Measurements from ENCODE around the gene CX3CR1.
"Not testable (repeated sequence)": the region's sequence is repeated elsewhere in the genome, so short reads cannot be mapped to it uniquely, and the experiment has no call there.

The CX3CR1 gene, protein sequence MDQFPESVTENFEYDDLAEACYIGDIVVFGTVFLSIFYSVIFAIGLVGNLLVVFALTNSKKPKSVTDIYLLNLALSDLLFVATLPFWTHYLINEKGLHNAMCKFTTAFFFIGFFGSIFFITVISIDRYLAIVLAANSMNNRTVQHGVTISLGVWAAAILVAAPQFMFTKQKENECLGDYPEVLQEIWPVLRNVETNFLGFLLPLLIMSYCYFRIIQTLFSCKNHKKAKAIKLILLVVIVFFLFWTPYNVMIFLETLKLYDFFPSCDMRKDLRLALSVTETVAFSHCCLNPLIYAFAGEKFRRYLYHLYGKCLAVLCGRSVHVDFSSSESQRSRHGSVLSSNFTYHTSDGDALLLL

DNA sequence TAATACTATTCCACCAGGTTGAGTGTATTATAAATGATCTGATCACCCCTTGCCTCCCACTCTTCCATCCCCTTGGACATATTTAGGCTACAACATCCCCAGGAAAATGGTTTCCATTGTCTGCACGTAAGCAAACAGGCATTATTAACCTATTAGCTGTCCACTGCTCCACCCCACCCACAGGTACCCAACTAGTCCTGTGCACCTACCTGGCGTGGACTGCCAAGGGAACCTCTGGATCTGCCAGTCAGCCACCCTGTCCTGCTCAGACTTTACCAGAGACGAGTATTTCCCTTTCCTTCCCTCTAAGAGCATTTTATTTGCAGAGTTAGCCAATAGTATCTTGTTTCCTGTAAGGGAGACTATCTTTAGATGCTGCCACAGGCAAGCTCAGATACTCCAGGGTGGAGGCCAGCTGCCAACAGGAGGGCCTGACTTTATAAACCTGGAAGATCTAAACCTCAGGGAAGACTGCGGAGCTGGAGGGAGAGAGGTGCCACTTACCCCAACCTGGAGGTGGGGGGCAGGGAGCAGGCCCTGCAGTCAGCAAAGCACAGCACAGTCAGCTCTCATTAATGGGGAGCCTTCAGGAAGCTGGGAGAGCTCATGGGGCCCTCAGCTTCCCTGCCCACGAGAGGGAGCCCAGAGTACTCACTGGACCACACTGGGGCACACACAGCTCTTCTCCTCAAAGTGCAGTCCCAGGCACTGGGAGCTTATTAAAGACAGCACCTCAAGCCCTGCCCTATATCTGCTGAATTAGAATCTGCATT lies at the start of gene CX3CR1:
Gene CX3CR1 (minus strand): TSS at position 292 of the 773 bp plus-strand sequence. CDS start 13,527 bp downstream, outside the sequence.
- no peak for DNase-seq

GRCh38 chr3:39329493-39329892 lies 49.7 kb upstream of the CX3CR1 start, which contains the start of gene CCR8:
Gene CCR8 (plus strand): TSS chr3:39329709. CDS start chr3:39332332, 2,623 bp downstream.
- DNase-seq = no peak

DNA sequence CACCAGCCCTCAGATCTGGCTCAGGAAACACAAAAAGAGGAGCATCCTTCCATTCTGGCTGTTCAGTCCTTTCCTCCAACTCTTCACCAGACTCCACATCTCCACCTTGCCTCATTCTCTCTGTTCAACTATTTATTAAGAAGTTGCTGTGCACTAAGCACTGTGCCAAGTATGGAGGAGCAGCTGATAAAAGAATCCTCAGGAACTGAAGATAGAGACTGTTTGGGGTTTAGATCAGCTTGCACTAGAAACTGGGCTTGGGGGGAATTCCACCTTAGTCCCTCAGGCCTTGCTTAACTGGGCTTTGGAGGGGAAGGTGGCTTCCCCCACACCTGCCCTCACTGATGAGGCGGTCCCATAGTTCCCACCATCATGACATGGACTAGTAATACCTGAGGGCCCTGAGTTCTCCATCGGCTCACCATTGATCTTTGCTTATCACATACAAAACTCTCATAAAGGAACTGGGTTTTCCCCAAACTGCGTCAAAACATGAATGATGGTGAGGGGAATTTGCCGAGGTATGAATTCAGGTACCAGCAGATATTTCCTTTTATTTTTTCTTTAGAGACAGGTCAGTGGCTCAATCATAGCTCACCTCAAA lies 48.0 kb upstream of the CX3CR1 start:
- no peak for DNase-seq

- DNase-seq = no peak
Observed at GRCh38 chr3:39327053-39327745, 47.4 kb upstream of the CX3CR1 start.

- DNase-seq = no peak
Observed at GRCh38 chr3:39325236-39325635, 45.4 kb upstream of the CX3CR1 start.

GRCh38 chr3:39323494-39323893 lies 43.7 kb upstream of the CX3CR1 start:
- no peak for DNase-seq

- DNase-seq = no peak
Observed at GRCh38 chr3:39322936-39323335, 43.1 kb upstream of the CX3CR1 start.

- DNase-seq = not testable (repeated sequence)
Observed at GRCh38 chr3:39322209-39322715, 42.4 kb upstream of the CX3CR1 start.

DNA sequence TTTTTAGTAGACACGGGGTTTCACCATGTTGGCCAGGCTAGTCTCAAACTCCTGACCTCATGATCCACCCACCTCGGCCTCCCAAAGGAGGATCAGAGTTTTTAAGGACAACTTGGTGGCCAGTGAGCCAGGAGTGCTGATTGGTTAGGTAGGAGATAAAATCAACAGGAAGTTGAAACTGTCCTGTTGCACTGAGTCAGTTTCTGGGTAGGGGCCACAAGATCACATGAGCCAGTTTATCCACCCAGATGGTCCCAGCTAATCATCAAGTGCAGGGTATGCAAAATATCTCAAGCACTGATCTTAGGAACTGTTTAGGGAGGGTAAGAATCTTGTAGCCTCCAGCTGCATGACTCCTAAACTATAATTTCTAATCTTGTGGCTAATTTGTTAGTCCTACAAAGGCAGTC lies 41.7 kb upstream of the CX3CR1 start:
- DNase-seq = not testable (repeated sequence)

GRCh38 chr3:39319249-39319648 lies 39.4 kb upstream of the CX3CR1 start:
- DNase-seq = no peak

- DNase-seq = no peak
Observed at GRCh38 chr3:39318301-39318700, 38.5 kb upstream of the CX3CR1 start.

DNA sequence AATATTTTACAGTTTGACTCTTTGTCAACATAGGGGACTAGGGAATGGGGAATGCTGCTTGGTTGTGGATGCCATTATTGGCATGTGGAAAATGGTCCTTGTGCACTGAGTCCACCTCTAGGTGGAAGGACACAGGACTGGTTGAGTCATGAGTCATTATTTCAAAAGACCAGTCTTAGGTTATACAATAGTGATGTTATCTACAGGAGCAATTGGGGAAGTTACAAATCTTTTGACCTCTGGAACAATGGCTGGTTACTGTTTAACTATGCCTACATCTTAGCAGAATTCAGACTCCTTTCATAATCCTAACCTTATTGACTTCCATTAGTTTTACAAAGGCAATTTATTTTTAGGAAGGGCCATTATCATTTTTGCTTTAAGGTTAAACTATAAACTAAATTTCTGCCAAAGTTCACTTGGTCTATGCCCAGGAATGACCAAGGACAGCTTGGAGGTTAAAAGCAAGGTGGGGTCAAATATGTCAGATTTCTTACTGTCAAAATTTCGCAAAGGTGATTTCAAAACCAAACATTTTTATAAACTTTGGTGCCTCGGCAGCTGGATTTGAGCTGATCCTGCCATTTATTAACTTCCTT lies 37.8 kb upstream of the CX3CR1 start:
- no peak for DNase-seq

DNA sequence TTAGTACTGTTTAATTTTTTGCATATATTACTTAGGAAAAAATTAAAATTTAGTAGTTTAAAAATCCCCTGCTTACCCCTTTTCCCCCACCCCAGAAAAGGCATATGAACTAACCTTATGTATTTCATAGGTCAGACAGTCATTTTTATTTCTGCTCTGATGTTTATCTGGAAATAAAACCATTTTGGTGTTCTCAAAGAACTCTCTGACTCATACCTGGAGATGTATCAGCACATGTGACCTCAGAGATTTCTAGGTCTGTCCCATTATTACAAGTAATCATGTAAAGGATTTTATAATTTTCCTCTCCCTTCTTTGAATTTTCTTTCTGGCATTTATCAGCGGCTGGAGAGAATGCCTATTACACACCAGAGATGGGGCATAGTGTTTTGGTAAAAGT lies 35.6 kb upstream of the CX3CR1 start:
- no peak for DNase-seq

DNA sequence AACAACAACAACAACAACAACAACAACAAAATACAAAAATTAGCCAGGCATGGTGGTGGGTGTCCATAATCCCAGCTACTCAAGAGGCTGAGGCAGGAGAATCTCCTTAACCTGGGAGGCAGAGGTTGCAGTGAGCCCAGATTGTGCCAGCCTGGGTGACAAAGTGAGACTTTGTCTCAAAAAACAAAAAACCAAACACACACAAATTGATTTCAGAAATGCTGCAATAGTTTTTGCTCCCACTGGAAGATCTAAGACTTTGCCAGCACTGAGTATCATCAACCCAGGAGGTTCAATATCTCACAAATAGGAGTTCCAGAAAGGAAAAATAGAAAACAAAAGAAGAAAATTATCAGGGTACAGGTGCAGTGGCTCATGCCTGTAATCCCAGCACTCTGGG lies 33.5 kb upstream of the CX3CR1 start:
- DNase-seq = no peak

DNA sequence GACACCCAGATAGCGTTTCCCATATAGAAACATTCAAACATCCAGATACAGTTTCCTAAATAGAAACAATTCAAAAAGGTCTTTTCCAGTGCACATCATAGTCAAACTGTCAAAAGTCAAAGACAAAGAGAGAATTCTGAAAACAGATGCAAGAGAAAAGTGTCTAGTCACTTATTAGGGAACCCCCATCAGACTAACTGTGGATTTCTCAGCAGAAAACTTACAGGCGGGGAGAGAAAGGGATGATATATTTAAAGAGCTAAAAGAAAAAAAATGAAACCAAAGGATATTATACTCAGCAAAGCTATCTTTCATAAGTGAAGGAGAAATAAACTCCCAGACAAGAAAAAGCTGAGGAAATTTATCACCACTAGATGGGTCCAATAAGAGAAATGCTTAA lies 22.3 kb upstream of the CX3CR1 start:
- no peak for DNase-seq

GRCh38 chr3:39299279-39299678 lies 19.4 kb upstream of the CX3CR1 start:
- no peak for DNase-seq

DNA sequence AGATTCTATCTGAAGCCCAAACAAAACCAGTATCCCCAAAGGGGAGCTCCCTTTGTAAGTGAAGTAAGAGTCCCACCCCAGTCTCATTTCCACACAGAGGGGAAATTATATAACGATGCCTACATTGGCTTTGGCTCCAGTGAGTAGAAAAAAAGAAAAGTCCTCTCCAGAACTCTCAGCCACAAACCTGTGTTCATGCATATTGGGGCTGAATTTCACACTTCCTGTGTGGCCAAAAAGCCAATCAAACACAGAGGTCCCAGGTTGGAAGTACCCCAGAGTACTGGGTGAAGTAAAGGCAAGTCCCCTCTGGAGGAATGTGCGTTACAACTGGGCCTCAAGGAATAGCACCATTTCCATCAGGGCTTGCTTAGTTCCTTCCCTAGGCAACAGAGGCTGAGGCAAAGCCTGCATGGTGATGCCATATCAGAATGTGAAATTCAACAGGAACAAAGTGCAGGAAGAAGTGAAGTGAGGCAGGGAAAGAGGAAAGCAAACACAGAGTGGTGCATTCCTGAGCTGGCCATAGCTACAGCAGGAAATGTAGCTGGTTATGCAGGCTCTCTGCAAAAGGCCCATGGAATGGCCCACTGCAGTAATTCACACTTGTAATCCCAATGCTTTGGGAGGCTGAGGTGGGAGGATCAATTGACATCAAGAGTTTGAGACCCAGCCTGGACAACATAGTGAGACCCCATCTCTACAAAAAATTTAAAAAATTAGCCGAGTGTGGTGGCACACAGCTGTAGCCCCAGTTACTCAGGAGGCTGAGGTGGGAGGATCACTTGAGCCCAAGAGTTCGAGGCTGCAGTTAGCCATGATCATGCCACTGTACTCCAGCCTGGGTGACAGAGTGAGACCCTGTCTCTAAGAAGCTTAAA lies 16.6 kb upstream of the CX3CR1 start:
- DNase-seq = no peak

DNA sequence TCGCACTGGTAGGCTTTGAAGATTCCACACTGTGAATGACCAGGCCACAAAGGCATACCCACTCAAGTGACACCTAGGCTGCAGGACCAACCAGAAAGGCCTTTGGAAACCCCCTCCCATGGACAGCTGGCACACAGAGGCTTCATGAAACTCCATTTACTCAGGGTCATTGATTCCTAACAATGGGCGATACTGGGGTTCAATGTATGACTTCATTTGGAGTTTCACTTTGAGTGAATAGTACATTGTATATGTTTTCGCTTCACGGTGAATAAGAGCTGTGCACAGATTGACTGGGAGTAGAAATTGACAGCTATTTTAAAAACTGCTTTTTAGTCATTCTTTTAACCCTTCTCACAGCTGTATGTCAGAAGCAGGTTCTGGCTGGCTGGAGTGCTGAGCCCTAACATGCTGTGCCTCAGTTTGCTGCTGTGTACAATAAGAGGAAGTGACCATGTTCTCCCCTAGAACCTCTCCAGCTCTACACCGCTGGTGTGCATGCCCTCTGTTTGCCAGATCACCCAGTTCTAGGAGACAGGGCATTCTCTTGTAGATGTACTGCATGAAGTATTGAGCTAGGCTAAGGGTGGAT lies 15.4 kb upstream of the CX3CR1 start:
- DNase-seq = no peak

GRCh38 chr3:39294446-39295183 lies 14.8 kb upstream of the CX3CR1 start:
- no peak for DNase-seq

DNA sequence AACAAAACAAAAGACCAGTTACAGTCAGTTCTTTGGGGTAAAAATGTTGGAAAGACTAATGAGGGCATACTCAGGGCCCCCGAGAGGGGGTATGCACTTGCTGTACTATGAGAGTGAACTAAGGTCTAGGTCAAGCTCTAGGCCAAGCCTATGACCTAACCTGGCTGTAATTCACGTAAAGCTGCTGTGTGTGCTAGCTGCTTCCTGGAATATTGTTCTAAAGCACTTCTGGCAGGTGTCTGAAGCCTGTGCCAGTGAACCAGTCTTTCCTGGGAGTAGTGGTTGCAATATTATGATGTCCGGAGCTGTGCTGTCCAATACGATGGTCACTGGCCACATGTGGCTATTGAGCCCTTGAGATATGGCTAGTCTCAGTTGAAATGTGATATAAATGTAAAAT lies 13.1 kb upstream of the CX3CR1 start:
- no peak for DNase-seq
